Muscle layer of colon (tissue), 2 donors: ENCODE results near the gene GPANK1.

Source experiments
- H3K27ac ChIP-seq: one replicate; pipeline ENCODE4 v1.7.0; 2013; ENCODE audit warnings: low read depth, mild to moderate bottlenecking, low read length, moderate library complexity
- H3K27me3 ChIP-seq, 2 donors: one replicate each; pipeline ENCODE4 v1.7.0; 2013; ENCODE audit warnings: low read length in 2 of 2, mild to moderate bottlenecking in 2 of 2; ENCODE audit not compliant: insufficient read depth in 2 of 2, control insufficient read depth in 1 of 2
- H3K36me3 ChIP-seq: one replicate; pipeline ENCODE4 v1.7.0; 2013; ENCODE audit warnings: mild to moderate bottlenecking, low read length; ENCODE audit not compliant: insufficient read depth
- H3K4me1 ChIP-seq: one replicate; pipeline ENCODE4 v1.7.0; 2013; ENCODE audit warnings: mild to moderate bottlenecking, low read length; ENCODE audit not compliant: insufficient read depth
- H3K4me3 ChIP-seq, 2 donors: one replicate each; pipeline ENCODE4 v1.7.0; 2013; ENCODE audit warnings: low read length in 2 of 2, low read depth in 1 of 2, mild to moderate bottlenecking in 1 of 2, moderate library complexity in 1 of 2
- H3K9ac ChIP-seq: one replicate; pipeline ENCODE4 v1.7.0; 2013; ENCODE audit warnings: low read length
- H3K9me3 ChIP-seq: one replicate; pipeline ENCODE4 v1.7.0; 2013; ENCODE audit warnings: mild to moderate bottlenecking, low read length
- donor health status: abdominal sarcoma.
- donor health status: Adenocarcinoma of cecum.

GPANK1 gene

DNA sequence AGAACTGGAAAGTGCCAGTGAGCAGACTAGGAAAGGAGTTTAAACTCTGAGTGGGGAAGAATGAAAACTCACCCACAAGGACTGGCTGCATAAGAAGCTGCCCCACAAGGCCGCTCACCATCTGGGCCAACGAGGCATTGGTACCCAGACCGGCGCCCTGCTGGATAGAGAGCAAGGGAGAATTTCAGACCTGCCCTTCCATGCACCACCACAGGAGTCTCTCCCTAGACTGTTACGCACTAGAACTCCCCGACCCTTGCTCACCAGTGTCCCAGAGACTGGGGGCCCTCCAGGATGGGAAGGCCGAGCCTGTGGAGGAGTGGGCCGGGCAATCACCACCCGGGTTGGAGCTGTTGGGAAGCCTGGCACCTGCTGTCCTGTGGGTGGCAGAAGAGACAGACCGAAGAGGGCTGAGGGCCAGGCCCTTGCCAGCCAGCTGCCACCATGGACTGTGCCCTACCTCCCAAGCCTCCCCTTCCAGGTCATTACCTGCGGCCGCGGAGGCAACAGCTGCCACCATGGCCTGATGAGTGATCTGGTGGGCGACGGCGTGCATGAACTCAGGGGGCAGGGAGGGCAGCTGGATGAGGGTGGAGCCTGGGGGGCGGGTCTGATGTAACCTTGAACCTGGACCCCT lies 20.9 kb downstream of the GPANK1 start:
- Histone ChIP-seq H3K9ac (no peak overlapping the region), H3K27me3 (no peaks in the 10 kb centered on the region), H3K4me3 (no peak overlapping the region), H3K36me3 (peaks cover 89% of the 10 kb centered on the region), H3K27ac (no peak overlapping the region), H3K4me1 (no peaks in the 10 kb centered on the region), H3K9me3 (no peaks in the 10 kb centered on the region)

DNA sequence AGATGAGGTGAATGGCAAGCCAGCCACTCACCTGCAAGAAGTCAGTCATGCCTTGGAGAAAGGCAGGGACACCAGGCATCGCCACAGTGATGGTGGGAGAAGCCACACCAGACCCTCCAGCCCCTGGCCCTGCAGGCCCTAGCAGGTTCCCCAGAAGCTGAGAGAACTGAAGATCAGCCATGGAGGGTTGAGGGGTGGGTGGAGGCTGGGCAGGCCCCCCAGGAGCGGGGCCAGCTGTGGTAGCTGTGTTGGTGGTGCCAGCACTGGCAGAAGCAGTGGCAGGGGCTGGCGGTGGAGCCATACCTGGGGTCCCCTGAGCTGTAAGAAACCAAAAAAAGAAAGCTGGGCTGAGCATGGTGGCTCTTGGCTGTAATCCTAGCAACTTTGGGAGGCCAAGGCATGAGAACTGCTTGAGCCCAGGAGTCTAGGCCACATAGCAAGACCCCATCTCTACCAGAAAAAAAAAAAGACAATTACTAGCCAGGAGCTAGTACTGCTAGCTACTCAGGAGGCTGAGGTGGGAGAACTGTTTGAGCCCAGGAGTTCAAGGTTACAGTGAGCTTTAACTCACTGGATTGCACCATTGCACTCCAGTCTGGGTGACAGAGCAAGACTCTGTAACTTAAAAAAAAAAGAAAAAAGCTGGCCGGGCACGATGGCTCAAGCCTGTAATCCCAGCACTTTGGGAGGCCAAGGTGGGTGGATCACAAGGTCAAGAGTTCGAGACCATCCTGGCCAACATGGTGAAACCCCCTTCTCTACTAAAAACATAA lies 21.8 kb downstream of the GPANK1 start:
- H3K27me3 ChIP-seq = no peaks in the 10 kb centered on the region
- H3K27ac ChIP-seq = no peak overlapping the region
- no peaks in the 10 kb centered on the region for H3K4me1 ChIP-seq
- H3K9ac ChIP-seq = no peak overlapping the region
- no peak overlapping the region for H3K4me3 ChIP-seq
- H3K36me3 ChIP-seq = peaks cover 88% of the 10 kb centered on the region
- no peaks in the 10 kb centered on the region for H3K9me3 ChIP-seq

DNA sequence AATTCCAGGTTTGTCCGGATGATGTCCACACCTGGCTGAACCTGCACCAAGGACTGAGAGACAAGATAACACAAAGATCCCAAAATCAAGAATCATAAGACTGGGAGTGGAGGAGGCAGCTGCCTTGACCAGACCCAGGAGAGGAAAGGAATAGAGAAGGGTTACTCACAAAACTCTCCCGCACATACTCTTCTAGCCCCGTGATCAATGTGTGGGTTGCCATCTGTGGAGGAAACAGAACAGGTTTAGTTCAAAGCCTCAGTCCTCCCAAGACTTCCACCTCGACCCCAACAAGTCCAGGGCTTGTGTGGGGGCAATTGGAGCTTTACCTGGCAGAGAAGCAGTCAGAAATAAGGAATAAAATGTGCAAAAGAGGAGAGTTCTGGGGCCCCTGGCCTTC lies 23.4 kb downstream of the GPANK1 start:
- H3K9ac ChIP-seq = no peak overlapping the region
- no peak overlapping the region for H3K4me3 ChIP-seq
- H3K9me3 ChIP-seq = no peaks in the 10 kb centered on the region
- H3K4me1 ChIP-seq = no peaks in the 10 kb centered on the region
- H3K27me3 ChIP-seq = no peaks in the 10 kb centered on the region
- H3K36me3 ChIP-seq = peaks cover 88% of the 10 kb centered on the region
- no peak overlapping the region for H3K27ac ChIP-seq

DNA sequence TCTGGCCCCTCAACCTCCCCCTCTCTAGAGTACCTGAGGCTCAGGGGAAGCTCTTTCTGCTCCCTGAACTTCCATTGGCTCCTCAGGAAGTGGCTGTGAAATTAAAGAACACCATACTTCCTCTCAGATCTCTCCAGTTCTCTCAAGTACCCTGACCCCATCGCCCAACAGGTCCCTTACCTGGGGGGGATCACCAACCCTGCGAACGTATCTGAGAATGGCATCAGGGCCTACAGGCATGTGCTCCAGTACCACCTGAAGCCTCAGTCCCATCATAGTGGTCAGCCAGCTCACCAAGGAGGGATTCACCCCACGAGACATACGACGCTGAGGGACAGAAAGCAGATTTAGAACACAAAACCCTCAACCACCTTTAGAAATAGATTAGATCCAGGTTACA lies 24.2 kb downstream of the GPANK1 start:
- no peaks in the 10 kb centered on the region for H3K9me3 ChIP-seq
- H3K36me3 ChIP-seq = peaks cover 88% of the 10 kb centered on the region
- H3K27me3 ChIP-seq = no peaks in the 10 kb centered on the region
- no peaks in the 10 kb centered on the region for H3K4me1 ChIP-seq
- no peak overlapping the region for H3K9ac ChIP-seq
- H3K4me3 ChIP-seq = no peak overlapping the region
- no peak overlapping the region for H3K27ac ChIP-seq

DNA sequence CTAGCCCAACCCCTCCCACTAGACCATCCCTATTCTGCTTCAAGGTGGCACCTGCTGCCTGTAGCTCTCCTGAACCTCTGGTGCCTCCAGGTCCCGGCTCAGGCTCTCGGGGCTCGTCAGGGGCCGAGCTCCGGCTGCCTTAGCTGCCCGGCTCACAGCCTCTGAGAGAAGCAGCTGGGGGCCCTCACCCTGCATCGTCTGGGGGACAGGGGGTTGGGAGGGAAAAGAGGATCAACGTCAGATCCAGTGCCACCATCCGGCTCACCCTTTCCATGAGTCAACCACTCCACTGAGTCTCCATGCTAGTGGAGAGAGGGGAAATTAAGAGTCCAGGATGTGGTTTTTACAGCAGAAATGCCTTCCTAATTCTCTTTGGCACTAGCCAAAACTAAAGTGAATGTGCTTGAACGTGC lies 25.3 kb downstream of the GPANK1 start:
- no peaks in the 10 kb centered on the region for H3K27me3 ChIP-seq
- H3K4me1 ChIP-seq = no peaks in the 10 kb centered on the region
- H3K4me3 ChIP-seq = no peak overlapping the region
- no peak overlapping the region for H3K27ac ChIP-seq
- H3K9me3 ChIP-seq = no peaks in the 10 kb centered on the region
- H3K36me3 ChIP-seq = peaks cover 88% of the 10 kb centered on the region
- no peak overlapping the region for H3K9ac ChIP-seq

DNA sequence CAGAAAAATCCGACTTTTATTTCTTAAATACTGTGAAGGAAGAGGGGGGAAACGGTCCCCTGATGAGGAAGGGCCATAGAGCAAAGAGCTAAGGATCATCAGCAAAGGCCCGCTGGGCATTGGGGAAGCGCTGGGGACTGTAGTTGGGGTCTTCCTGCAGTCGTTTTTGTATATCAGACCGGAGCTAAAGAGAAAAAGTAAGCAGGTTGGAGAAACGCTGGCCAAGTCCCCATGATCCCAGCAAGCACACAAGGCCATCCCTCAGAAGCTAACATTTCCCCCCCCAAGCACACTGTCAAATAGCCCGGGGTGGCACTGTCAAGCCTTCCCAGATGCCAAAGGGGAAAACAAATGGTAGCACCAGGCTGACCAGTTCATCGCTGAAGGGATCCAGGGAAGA lies 25.8 kb downstream of the GPANK1 start:
- Histone ChIP-seq H3K27me3 (no peaks in the 10 kb centered on the region), H3K36me3 (peaks cover 88% of the 10 kb centered on the region)

DNA sequence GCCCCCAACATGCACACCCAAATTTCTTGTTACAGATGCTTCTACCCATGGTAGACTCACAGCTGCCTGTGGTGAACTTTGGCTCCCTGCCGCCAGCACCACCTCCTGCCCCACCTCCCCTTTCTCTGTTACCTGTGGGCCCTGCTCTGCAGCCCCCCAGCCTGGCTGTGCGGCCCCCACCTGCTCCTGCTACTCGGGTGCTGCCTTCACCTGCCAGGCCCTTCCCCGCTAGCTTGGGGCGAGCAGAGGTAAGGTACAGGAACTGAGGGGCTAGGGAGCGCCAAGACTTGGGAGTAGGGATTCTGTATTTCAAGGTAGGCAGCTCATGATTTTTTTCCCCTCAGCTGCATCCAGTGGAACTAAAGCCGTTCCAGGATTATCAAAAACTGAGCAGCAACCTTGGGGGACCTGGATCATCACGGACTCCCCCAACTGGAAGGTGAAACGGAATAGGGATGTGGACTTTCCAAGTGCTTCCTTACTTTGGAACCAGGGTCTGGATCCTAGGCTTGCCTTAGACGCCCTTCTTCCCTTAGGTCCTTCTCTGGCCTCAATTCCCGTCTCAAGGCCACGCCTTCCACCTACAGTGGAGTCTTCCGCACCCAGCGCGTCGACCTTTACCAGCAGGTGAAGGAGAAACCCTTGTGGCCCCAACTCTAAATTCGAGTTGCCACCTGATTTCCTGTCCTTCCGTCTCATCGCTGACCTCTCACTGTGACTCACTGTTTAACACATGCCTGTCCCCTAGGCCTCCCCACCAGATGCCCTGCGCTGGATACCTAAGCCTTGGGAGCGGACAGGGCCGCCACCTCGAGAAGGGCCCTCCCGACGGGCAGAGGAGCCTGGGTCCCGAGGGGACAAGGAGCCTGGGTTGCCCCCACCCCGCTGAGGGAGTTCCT lies 27.9 kb downstream of the GPANK1 start:
- Histone ChIP-seq H3K9ac (no peak overlapping the region), H3K9me3 (no peaks in the 10 kb centered on the region), H3K36me3 (peaks cover 91% of the 10 kb centered on the region), H3K4me1 (no peaks in the 10 kb centered on the region), H3K27ac (no peak overlapping the region), H3K4me3 (no peak overlapping the region), H3K27me3 (no peaks in the 10 kb centered on the region)

More for the DNA sequence above, 25.8 kb downstream of the GPANK1 start:
- H3K4me3 ChIP-seq = no peak overlapping the region
- no peak overlapping the region for H3K27ac ChIP-seq
- no peak overlapping the region for H3K9ac ChIP-seq
- H3K9me3 ChIP-seq = no peaks in the 10 kb centered on the region
- H3K4me1 ChIP-seq = no peaks in the 10 kb centered on the region

DNA sequence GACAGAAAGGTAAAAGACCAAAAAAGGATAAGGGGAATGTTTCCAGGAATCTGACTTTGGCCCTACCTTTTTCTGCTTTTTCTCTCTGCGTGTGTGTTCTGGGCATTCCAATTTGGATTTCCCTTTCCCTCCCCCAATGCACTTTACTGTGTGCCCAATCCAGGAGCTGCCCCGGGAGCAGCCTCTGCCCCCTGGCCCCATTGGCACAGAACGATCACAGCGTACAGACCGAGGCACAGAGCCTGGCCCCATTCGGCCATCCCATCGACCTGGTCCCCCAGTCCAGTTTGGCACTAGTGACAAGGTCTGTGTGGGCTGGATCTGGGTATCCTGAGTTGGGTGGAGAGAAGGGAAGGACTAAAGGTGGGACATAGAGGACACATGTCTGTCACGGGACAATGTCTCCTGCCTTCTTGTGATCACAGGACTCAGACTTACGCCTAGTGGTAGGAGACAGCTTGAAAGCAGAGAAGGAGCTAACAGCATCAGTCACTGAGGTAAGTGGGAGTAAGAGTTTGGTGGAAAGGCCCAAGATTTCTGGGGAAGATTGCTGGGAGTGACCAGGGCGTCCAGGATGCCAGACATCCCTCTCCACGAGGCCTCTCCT lies 29.7 kb downstream of the GPANK1 start:
- no peaks in the 10 kb centered on the region for H3K27me3 ChIP-seq
- no peaks in the 10 kb centered on the region for H3K9me3 ChIP-seq
- H3K36me3 ChIP-seq = peaks cover 90% of the 10 kb centered on the region
- H3K27ac ChIP-seq = no peak overlapping the region
- H3K4me3 ChIP-seq = no peak overlapping the region
- H3K9ac ChIP-seq = no peak overlapping the region
- H3K4me1 ChIP-seq = no peaks in the 10 kb centered on the region

DNA sequence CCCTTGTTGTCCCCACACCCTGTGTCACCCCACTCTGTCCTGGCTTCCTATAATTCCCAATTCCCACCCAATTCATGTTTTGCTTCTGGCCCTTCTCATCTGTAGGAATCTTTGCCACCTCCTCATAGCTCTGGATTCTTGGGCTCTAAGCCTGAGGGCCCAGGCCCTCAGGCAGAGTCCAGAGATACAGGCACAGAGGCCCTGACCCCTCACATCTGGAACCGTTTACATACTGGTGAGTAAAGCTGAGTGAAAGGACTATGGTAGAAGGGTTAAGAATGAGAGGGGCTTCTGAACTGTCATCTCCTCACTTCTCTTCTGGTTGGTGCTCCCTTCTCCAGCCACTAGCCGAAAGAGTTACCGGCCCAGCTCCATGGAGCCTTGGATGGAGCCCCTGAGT lies 30.7 kb downstream of the GPANK1 start:
- no peaks in the 10 kb centered on the region for H3K9me3 ChIP-seq
- H3K27me3 ChIP-seq = no peaks in the 10 kb centered on the region
- H3K36me3 ChIP-seq = peaks cover 92% of the 10 kb centered on the region
- no peak overlapping the region for H3K4me3 ChIP-seq
- no peak overlapping the region for H3K27ac ChIP-seq
- H3K4me1 ChIP-seq = no peaks in the 10 kb centered on the region
- no peak overlapping the region for H3K9ac ChIP-seq

DNA sequence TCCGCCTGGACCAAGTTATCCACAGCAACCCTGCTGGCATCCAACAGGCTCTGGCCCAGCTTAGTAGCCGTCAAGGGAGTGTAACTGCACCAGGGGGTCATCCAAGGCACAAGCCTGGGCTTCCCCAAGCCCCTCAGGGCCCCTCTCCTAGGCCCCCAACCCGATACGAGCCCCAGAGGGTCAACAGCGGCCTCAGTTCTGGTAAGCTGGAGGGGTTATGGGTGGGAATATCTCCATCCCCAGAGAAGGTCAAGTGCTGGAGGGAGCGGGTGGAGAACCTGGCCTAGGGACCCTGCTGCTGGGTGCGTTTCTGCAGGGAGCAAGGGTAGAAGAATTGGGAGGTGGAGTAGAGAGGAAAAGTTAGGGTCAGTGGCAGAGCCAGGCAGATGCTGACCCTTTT lies 31.4 kb downstream of the GPANK1 start:
- no peaks in the 10 kb centered on the region for H3K27me3 ChIP-seq
- no peak overlapping the region for H3K9ac ChIP-seq
- H3K4me1 ChIP-seq = no peaks in the 10 kb centered on the region
- H3K4me3 ChIP-seq = no peak overlapping the region
- H3K36me3 ChIP-seq = peaks cover 93% of the 10 kb centered on the region
- no peak overlapping the region for H3K27ac ChIP-seq
- H3K9me3 ChIP-seq = no peaks in the 10 kb centered on the region

DNA sequence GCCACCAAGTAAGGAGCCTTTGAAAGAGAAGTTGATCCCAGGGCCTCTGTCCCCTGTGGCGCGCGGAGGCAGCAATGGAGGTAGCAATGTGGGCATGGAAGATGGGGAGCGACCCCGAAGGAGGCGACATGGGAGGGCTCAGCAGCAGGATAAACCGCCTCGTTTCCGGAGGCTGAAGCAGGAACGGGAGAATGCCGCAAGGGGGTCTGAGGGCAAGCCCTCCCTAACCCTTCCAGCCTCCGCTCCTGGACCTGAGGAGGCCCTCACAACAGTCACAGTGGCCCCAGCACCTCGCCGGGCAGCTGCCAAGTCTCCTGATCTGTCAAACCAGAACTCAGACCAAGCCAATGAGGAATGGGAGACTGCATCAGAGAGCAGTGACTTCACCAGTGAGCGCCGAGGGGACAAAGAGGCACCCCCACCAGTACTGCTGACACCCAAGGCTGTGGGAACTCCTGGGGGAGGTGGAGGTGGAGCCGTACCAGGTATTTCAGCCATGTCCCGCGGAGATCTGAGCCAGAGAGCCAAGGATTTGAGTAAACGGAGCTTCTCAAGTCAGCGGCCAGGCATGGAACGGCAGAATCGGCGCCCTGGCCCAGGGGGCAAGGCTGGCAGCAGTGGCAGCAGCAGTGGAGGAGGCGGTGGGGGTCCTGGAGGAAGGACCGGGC lies 32.4 kb downstream of the GPANK1 start:
- no peak overlapping the region for H3K9ac ChIP-seq
- peaks cover 96% of the 10 kb centered on the region for H3K36me3 ChIP-seq
- no peak overlapping the region for H3K27ac ChIP-seq

More for the DNA sequence above, 32.4 kb downstream of the GPANK1 start:
- Histone ChIP-seq H3K4me3 (no peak overlapping the region), H3K27me3 (no peaks in the 10 kb centered on the region), H3K4me1 (no peaks in the 10 kb centered on the region), H3K9me3 (no peaks in the 10 kb centered on the region)
